Esophagus squamous epithelium (tissue), 4 donors: ENCODE results near the gene TEX2.

Experiments
- CTCF ChIP-seq, 6 experiments: fragments of 450-650 bp in 4 of 6; fragments of 200-600 bp in 2 of 6; sonication (generic) in 2 of 6; IDR thresholded peaks; one replicate each; pipeline ENCODE4 v1.5.1; 2016 to 2019; ENCODE audit warnings: antibody characterized with exemption in 6 of 6, mild to moderate bottlenecking in 4 of 6, moderate library complexity in 4 of 6
- POLR2A ChIP-seq, 4 donors: fragments of 450-650 bp; IDR thresholded peaks; one replicate each; pipeline ENCODE4 v1.6.1; 2017; ENCODE audit warnings: antibody characterized with exemption in 4 of 4, mild to moderate bottlenecking in 4 of 4, moderate library complexity in 3 of 4

- TF ChIP-seq CTCF (IDR thresholded peaks at IDR 0.05): no peak
- no peak for TF ChIP-seq POLR2A (IDR thresholded peaks at IDR 0.05)
These were observed 138.5 kb downstream of the TEX2 start for GRCh38 chr17:64124609-64125008.
